ENCODE results near the gene PCDHGB2. TPM values are rescaled to one million over a fixed set of nuclear protein-coding genes. Genes with fewer than 3 reads are reported as not detected.
A peak's percentile ranks its signal among the peaks of the same experiment; 100 is the strongest.
"Not testable (repeated sequence)": the region's sequence is repeated elsewhere in the genome, so short reads cannot be mapped to it uniquely, and the experiment has no call there.

The PCDHGB2 gene
- total RNA-seq (under 1 TPM; 0.55 to 0.64 TPM), polyA plus RNA-seq (not detected)

DNA sequence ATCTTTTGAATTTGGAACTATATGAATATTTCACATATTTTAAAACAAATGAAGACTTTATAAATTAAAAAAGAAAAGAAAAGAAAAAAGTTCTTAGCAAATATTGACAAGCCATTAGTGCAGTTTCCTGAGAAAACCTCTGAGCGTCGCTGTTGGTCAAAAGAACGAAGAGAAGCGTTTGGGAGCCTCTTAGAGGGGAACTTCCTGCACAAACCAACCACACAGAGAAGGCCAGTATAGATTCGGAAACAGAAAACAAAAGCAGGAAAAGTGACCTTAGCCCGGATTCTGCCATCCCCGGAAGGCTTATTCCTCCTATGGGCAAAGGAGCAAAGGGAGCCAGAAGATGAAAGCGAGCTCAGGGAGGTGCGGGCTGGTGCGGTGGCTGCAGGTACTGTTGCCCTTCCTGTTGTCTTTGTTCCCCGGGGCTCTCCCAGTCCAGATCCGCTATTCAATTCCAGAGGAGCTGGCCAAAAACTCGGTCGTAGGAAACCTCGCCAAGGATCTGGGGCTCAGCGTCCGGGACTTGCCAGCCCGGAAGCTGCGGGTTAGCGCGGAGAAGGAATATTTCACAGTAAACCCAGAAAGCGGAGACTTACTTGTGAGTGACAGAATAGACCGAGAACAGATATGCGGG lies at the start of gene PCDHGB2:
Gene PCDHGB2 (plus strand): TSS at position 205 of the 637 bp plus-strand sequence. CDS start 142 bp downstream, at position 347.
- Mint-ChIP-seq H3K4me1 (peaks cover 0 to 5% (median 2%) of the 10 kb centered on the region in 4 donors), H3K27ac (peak within 1 kb of the TSS in 6 of 7 donors; percentile 17 to 75 (median 34)), H3K9me3 (peaks cover 2 to 77% (median 64%) of the 10 kb centered on the region in 8 donors), H3K36me3 (peaks cover 9 to 12% of the 10 kb centered on the region in 2 donors), H3K27me3 (peaks cover 50 to 52% of the 10 kb centered on the region in 2 donors), H3K4me3 (peak within 1 kb of the TSS; percentile 71 to 89 (median 80))
- Histone ChIP-seq H3K9me3 (ENCODE audit: control insufficient read depth in 1 of 2, low read length in 2 of 2) (peaks cover 0 to 4% of the 10 kb centered on the region in 2 donors), H3K27me3 (ENCODE audit: insufficient read depth, low read length) (peaks cover 11% of the 10 kb centered on the region), H3K27ac (ENCODE audit: low read depth, low read length) (no peak within 1 kb of the TSS), H3K4me3 (ENCODE audit: low read length in 2 of 2) (peak within 1 kb of the TSS; percentile 13 to 42), H3K36me3 (ENCODE audit: insufficient read depth, low read length) (no peaks in the 10 kb centered on the region), H3K4me1 (ENCODE audit: insufficient read depth, low read length) (no peaks in the 10 kb centered on the region)
- intact Hi-C loops (cut with micrococcal nuclease): loop anchor here (10.0 kb wide), 1 partner anchor 195 kb away; no protein-coding TSS in a partner anchor
- POLR2A ChIA-PET (ENCODE audit: partially characterized antibody): no interaction called here
- CTCF ChIA-PET (ENCODE audit: partially characterized antibody): interaction anchor here (1.0 kb wide), 1 partner anchor 198 kb away, joined by 4 read pairs; no protein-coding TSS in a partner anchor
- DNase-seq: peak in 1 of 5 donors; percentile 19

DNA sequence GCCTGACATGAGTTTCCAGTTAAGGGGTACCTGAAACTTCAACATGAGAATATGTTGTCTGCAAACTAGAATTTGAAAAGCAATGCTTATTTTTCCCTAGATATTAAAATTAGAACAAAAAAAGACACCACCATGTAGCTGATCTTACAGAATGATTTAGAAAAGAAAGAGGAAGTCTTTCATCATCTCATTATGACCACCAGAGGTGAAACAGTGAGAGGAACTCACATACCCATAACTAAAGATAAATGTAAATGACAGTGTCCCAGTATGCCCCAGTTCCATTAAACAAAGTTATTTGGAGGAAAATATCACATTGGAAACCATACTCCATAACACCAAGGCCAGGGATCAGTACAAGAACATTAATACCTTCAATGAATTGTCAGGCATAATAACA lies 46.1 kb upstream of the PCDHGB2 start:
- DNase-seq: no peak
- H3K4me3 Mint-ChIP-seq: no peak overlapping the region
- intact Hi-C loops (cut with micrococcal nuclease): no loop called here
- CTCF ChIA-PET (ENCODE audit: partially characterized antibody): no interaction called here
- no peaks in the 10 kb centered on the region for H3K27me3 Mint-ChIP-seq
- H3K27ac Mint-ChIP-seq: no peak overlapping the region
- Histone ChIP-seq H3K27ac (ENCODE audit: low read depth, low read length) (no peak overlapping the region), H3K9me3 (ENCODE audit: control insufficient read depth in 1 of 2, low read length in 2 of 2) (peaks cover 8 to 44% of the 10 kb centered on the region in 2 donors), H3K27me3 (ENCODE audit: insufficient read depth, low read length) (no peaks in the 10 kb centered on the region), H3K4me3 (ENCODE audit: low read length in 2 of 2) (no peak overlapping the region), H3K4me1 (ENCODE audit: insufficient read depth, low read length) (no peaks in the 10 kb centered on the region), H3K36me3 (ENCODE audit: insufficient read depth, low read length) (peaks cover 7% of the 10 kb centered on the region)
- peaks cover 9 to 97% (median 90%) of the 10 kb centered on the region in 8 donors for H3K9me3 Mint-ChIP-seq
- H3K36me3 Mint-ChIP-seq: peaks cover 56 to 60% of the 10 kb centered on the region in 2 donors
- H3K4me1 Mint-ChIP-seq: peaks cover 3 to 11% (median 7%) of the 10 kb centered on the region in 4 donors
- POLR2A ChIA-PET (ENCODE audit: partially characterized antibody): no interaction called here

DNA sequence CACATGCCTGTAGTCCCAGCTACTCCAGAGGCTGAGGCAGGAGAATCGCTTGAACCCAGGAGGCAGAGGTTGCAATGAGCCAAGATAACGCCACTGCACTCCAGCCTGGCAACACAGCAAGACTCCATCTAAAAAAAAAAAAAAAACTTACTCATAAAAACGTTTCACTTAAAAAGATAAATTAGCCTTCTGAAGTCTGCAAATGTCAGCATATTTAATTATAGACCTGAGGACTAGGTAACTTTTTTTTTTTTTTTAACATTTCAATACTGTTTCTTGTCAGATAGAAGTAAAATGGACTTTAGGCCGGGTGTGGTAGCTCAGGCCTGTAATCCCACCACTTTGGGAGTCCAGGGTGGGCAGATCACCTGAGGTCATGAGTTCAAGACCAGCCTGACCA lies 42.8 kb upstream of the PCDHGB2 start:
- H3K4me1 ChIP-seq (ENCODE audit: insufficient read depth, low read length): peaks cover 15% of the 10 kb centered on the region
- H3K27me3 Mint-ChIP-seq; H3K27ac ChIP-seq (ENCODE audit: low read depth, low read length); H3K27me3 ChIP-seq (ENCODE audit: insufficient read depth, low read length); H3K27ac Mint-ChIP-seq; H3K4me3 Mint-ChIP-seq; POLR2A ChIA-PET (ENCODE audit: partially characterized antibody); DNase-seq; intact Hi-C loops (cut with micrococcal nuclease); H3K4me3 ChIP-seq (ENCODE audit: low read length in 2 of 2): not testable (repeated sequence)
- H3K9me3 Mint-ChIP-seq: peaks cover 14 to 97% (median 90%) of the 10 kb centered on the region in 8 donors
- H3K9me3 ChIP-seq (ENCODE audit: control insufficient read depth in 1 of 2, low read length in 2 of 2): peaks cover 21 to 44% of the 10 kb centered on the region in 2 donors
- H3K36me3 ChIP-seq (ENCODE audit: insufficient read depth, low read length): peaks cover 19% of the 10 kb centered on the region
- H3K4me1 Mint-ChIP-seq: peaks cover 21 to 32% (median 28%) of the 10 kb centered on the region in 4 donors
- CTCF ChIA-PET (ENCODE audit: partially characterized antibody): interaction anchor here (0.7 to 4.8 kb wide), 3 partner anchors 10 to 273 kb away, joined by 3 to 24 read pairs (median 5); no protein-coding TSS in a partner anchor
- H3K36me3 Mint-ChIP-seq: peaks cover 67 to 68% of the 10 kb centered on the region in 2 donors

DNA sequence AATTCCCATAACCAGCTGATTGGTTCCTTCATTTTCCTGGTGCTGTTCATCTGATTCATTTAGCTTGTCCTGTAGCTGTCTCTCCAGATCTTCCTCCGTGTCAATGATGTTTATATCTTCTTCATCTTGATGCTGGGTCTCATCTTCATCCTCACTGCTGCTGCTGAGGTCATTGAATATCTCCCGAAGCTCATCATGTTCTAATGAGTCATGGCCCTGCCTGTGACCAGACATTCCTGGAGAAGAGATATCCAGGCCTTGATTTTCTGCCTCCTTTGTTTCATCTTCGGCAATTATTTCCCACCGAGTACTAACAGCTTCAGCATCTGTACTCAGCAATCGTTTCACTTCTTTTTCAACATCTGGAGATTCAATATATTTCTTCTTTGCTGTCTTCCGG lies 40.6 kb upstream of the PCDHGB2 start:
- CTCF ChIA-PET (ENCODE audit: partially characterized antibody): interaction anchor here (1.0 to 4.8 kb wide), 9 partner anchors 11 to 245 kb away, joined by 3 to 38 read pairs (median 6); partner anchors contain the start of gene PCDHGA1
- Mint-ChIP-seq H3K4me1 (peaks cover 21 to 32% (median 28%) of the 10 kb centered on the region in 4 donors), H3K36me3 (peaks cover 51 to 53% of the 10 kb centered on the region in 2 donors), H3K4me3 (peak overlapping the region in 6 of 8 donors; percentile 92 to 99 (median 98)), H3K9me3 (peaks cover 14 to 87% (median 77%) of the 10 kb centered on the region in 8 donors), H3K27ac (peak overlapping the region in 4 of 7 donors; percentile 15 to 93 (median 88)), H3K27me3 (no peaks in the 10 kb centered on the region)
- H3K4me3 ChIP-seq (ENCODE audit: low read length in 2 of 2): peak overlapping the region; percentile 54 to 77
- no peaks in the 10 kb centered on the region for H3K27me3 ChIP-seq (ENCODE audit: insufficient read depth, low read length)
- POLR2A ChIA-PET (ENCODE audit: partially characterized antibody): interaction anchor here (0.9 to 2.6 kb wide), 2 partner anchors 94 to 193 kb away, joined by 3 to 10 read pairs; partner anchors contain the start of gene PCDHGA10
- H3K9me3 ChIP-seq (ENCODE audit: control insufficient read depth in 1 of 2, low read length in 2 of 2): peaks cover 21 to 40% of the 10 kb centered on the region in 2 donors
- peaks cover 19% of the 10 kb centered on the region for H3K36me3 ChIP-seq (ENCODE audit: insufficient read depth, low read length)
- DNase-seq: no peak
- H3K4me1 ChIP-seq (ENCODE audit: insufficient read depth, low read length): peaks cover 15% of the 10 kb centered on the region
- intact Hi-C loops (cut with micrococcal nuclease): no loop called here
- H3K27ac ChIP-seq (ENCODE audit: low read depth, low read length): no peak overlapping the region

DNA sequence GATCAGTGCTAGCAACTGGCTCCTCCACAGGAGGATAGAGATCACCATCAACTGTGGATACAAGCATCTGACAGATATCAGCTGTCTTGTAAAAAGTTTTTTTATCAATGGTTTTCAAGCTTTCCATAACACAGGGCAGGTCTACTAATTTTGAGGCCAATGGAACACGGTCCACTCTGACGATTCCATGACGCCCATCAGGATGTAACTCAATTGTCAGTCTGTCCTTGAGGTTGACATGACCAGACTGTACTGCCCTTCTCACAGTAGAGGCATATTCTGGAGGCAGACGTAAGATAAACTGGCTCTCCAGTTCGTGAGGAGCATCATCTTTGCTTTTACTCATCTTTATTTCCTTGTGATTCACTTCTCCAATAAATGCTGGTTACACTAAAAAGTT lies 40.1 kb upstream of the PCDHGB2 start:
- ChIA-PET CTCF (ENCODE audit: partially characterized antibody) (interaction anchor here (0.7 to 4.8 kb wide), 18 partner anchors 8 to 609 kb away, joined by 3 to 38 read pairs (median 4); partner anchors contain the start of genes PCDHGA1, PCDHGA10, PCDHGA11 and PCDHGB1), POLR2A (ENCODE audit: partially characterized antibody) (interaction anchor here (0.6 to 2.6 kb wide), 15 partner anchors 9 to 918 kb away, joined by 3 to 27 read pairs (median 6); partner anchors contain the start of genes ANKHD1, DIAPH1, HDAC3 and IK)
- H3K4me1 Mint-ChIP-seq: peaks cover 21 to 32% (median 28%) of the 10 kb centered on the region in 4 donors
- H3K4me3 Mint-ChIP-seq: peak overlapping the region; percentile 90 to 99 (median 98)
- no peaks in the 10 kb centered on the region for H3K27me3 ChIP-seq (ENCODE audit: insufficient read depth, low read length)
- H3K4me3 ChIP-seq (ENCODE audit: low read length in 2 of 2): peak overlapping the region; percentile 54 to 77
- H3K36me3 Mint-ChIP-seq: peaks cover 47 to 48% of the 10 kb centered on the region in 2 donors
- H3K27ac ChIP-seq (ENCODE audit: low read depth, low read length): no peak overlapping the region
- intact Hi-C loops (cut with micrococcal nuclease): loop anchor here (1.0 to 10.0 kb wide), 9 partner anchors 95 to 1215 kb away; partner anchors contain the start of genes ANKHD1, DIAPH1, PCDHGA10 and PCDHGB7
- DNase-seq: no peak
- peaks cover 19% of the 10 kb centered on the region for H3K36me3 ChIP-seq (ENCODE audit: insufficient read depth, low read length)
- peaks cover 14 to 83% (median 73%) of the 10 kb centered on the region in 8 donors for H3K9me3 Mint-ChIP-seq
- peak overlapping the region in 5 of 7 donors; percentile 93 to 100 (median 99) for H3K27ac Mint-ChIP-seq
- peaks cover 0 to 2% of the 10 kb centered on the region in 2 donors for H3K27me3 Mint-ChIP-seq
- peaks cover 19 to 39% of the 10 kb centered on the region in 2 donors for H3K9me3 ChIP-seq (ENCODE audit: control insufficient read depth in 1 of 2, low read length in 2 of 2)
- H3K4me1 ChIP-seq (ENCODE audit: insufficient read depth, low read length): peaks cover 15% of the 10 kb centered on the region

DNA sequence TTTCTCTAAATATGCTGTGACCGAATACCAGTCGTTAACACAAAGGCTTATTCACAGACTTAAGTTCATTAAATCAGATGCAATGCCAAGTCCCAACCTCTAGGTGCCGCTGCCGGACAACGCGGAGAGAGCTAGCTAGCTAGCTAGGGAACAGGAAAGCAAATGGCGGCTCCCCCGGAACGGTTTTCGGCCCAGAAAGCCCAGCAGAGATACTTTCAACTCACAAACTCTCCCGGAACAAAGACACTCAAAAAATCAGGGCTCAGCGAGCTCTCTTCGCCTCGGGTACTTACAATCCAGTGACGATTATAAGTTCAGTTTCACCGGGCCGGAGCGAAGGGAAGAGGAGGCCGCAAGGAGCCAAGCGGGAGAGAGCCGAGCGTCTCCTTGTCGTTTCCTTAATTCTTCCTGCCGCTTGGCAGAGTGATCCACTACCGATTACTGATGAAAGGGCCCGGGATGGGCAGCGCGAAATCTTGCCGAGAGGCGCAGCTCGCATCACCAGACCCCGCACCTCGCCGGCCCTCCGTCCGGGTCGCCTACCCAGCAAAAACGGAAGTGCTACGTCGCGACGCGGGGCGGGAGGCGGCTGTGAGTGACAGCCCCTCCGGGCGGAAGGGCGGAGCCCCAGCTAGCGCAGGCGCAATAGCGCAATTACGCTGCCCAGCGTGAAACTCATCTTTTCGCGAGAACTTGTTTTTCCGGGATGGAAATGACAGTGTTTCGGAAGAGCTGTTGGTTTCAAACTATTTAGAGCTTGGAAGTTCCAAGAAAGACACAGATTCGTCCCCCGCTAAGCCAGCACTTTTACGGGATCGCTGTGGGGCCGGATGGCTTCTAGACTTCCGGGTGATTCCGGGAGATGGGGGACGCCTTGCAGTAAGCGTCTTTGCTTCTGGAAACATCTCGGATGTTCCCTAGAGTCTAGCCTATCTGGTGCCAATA lies 39.3 kb upstream of the PCDHGB2 start, which contains the start of gene TAF7:
Gene TAF7 (minus strand): TSS at position 560 of the 945 bp plus-strand sequence. CDS start 740 bp downstream, outside the sequence.
- Mint-ChIP-seq H3K4me3 (peak within 1 kb of the TSS; percentile 90 to 99 (median 98)), H3K36me3 (peaks cover 39 to 40% of the 10 kb centered on the region in 2 donors), H3K9me3 (peaks cover 10 to 75% (median 67%) of the 10 kb centered on the region in 8 donors), H3K27me3 (peaks cover 0 to 2% of the 10 kb centered on the region in 2 donors), H3K4me1 (peaks cover 20 to 32% (median 26%) of the 10 kb centered on the region in 4 donors), H3K27ac (peak within 1 kb of the TSS; percentile 93 to 100 (median 97))
- Histone ChIP-seq H3K9me3 (ENCODE audit: control insufficient read depth in 1 of 2, low read length in 2 of 2) (peaks cover 19 to 31% of the 10 kb centered on the region in 2 donors), H3K27ac (ENCODE audit: low read depth, low read length) (peak within 1 kb of the TSS; percentile 97), H3K36me3 (ENCODE audit: insufficient read depth, low read length) (peaks cover 19% of the 10 kb centered on the region), H3K27me3 (ENCODE audit: insufficient read depth, low read length) (no peaks in the 10 kb centered on the region), H3K4me1 (ENCODE audit: insufficient read depth, low read length) (peaks cover 15% of the 10 kb centered on the region), H3K4me3 (ENCODE audit: low read length in 2 of 2) (peak within 1 kb of the TSS; percentile 54 to 77)
- ChIA-PET POLR2A (ENCODE audit: partially characterized antibody) (interaction anchor here (0.5 to 2.6 kb wide), 22 partner anchors 8 to 1386 kb away, joined by 3 to 27 read pairs (median 5); partner anchors contain the start of genes ANKHD1, DIAPH1, HDAC3 and IK), CTCF (ENCODE audit: partially characterized antibody) (interaction anchor here (0.6 to 4.8 kb wide), 22 partner anchors 9 to 610 kb away, joined by 3 to 38 read pairs (median 4); partner anchors contain the start of genes PCDHB14, PCDHGA1, PCDHGA10 and PCDHGA11)
- DNase-seq: peak; percentile 92 to 93 (median 93)
- intact Hi-C loops (cut with micrococcal nuclease): loop anchor here (1.0 to 10.0 kb wide), 9 partner anchors 94 to 1216 kb away; partner anchors contain the start of genes ANKHD1, DIAPH1, PCDHGA10 and PCDHGB7

Measured in CD4-positive, alpha-beta memory T cell (primary cell).